WI38 (cell line): ENCODE data around the gene CNTN5.

Experiments used
- H3K4me3 ChIP-seq: 2 replicates; pipeline ENCODE4 v1.5.1; 2011; ENCODE audit warnings: low read depth, mild to moderate bottlenecking, control low read depth, low read length
- CTCF ChIP-seq: IDR thresholded peaks from 2 replicates; pipeline ENCODE4 v1.5.1; 2012; ENCODE audit warnings: low read depth, mild to moderate bottlenecking, control low read depth, low read length

The CNTN5 gene

GRCh38 chr11:99446400-99446799 lies 425.7 kb downstream of the CNTN5 start:
- no peak overlapping the region for H3K4me3 ChIP-seq
- TF ChIP-seq CTCF, result no peak

- TF ChIP-seq CTCF, result no peak
- no peak overlapping the region for H3K4me3 ChIP-seq
Measured at GRCh38 chr11:99449345-99449744, 428.6 kb downstream of the CNTN5 start.

- H3K4me3 ChIP-seq, result no peak overlapping the region
- no peak for TF ChIP-seq CTCF
Measured at GRCh38 chr11:99452075-99452474, 431.3 kb downstream of the CNTN5 start.

- H3K4me3 ChIP-seq, result no peak overlapping the region
- TF ChIP-seq CTCF, result no peak
Measured at GRCh38 chr11:99461913-99462312, 441.2 kb downstream of the CNTN5 start.

- H3K4me3 ChIP-seq, result no peak overlapping the region
- TF ChIP-seq CTCF, result no peak
Measured at GRCh38 chr11:99464985-99465384, 444.2 kb downstream of the CNTN5 start.

GRCh38 chr11:99489581-99489980 lies 468.8 kb downstream of the CNTN5 start:
- no peak for TF ChIP-seq CTCF
- H3K4me3 ChIP-seq, result no peak overlapping the region

GRCh38 chr11:99494065-99494464 lies 473.3 kb downstream of the CNTN5 start:
- no peak for TF ChIP-seq CTCF
- no peak overlapping the region for H3K4me3 ChIP-seq

GRCh38 chr11:99501655-99502054 lies 480.9 kb downstream of the CNTN5 start:
- TF ChIP-seq CTCF, result no peak
- H3K4me3 ChIP-seq, result no peak overlapping the region
